Adrenal gland (tissue), 5 donors: ENCODE measurements around the gene ADGRL2.

Experiments used
- POLR2A ChIP-seq, 2 donors: fragments of 450-650 bp; IDR thresholded peaks; one replicate each; pipeline ENCODE4 v1.6.1; 2017; ENCODE audit warnings: antibody characterized with exemption in 2 of 2, mild to moderate bottlenecking in 2 of 2, moderate library complexity in 1 of 2
- TF ChIP-seq, protein P1 (sequence below), 6 experiments: fragments of 450-650 bp in 4 of 6; fragments of 200-600 bp in 2 of 6; sonication (generic) in 1 of 6; IDR thresholded peaks; 1 replicate in 5 of 6; 2 replicates in 1 of 6; pipeline versions ENCODE4 v1.5.1 to v1.8.0; 2016 to 2021; ENCODE audit warnings: antibody characterized with exemption in 6 of 6, mild to moderate bottlenecking in 2 of 6, moderate library complexity in 1 of 6
- donor health status: DM: no; HTN: no; CAD: no.

DNA sequence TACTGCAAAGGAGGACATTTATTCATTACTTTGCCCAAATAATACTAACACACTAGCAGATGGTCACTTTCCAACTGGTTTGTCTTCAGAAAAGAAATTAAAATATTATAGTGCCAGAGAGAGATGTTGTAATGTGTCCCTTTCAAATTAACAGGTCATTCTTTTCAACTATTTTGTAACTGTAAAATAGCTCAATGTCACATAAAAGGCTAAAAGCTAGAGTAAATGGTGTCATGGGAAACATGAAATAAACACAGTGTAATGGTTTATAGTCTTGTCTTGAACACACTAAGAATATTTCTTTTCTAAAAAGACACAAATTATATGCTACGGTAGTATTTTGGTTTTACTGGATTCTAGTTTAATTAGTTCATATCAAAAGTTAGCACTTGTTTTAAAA, 77.8 kb downstream of the ADGRL2 start:
- TF ChIP-seq, protein P1, sequence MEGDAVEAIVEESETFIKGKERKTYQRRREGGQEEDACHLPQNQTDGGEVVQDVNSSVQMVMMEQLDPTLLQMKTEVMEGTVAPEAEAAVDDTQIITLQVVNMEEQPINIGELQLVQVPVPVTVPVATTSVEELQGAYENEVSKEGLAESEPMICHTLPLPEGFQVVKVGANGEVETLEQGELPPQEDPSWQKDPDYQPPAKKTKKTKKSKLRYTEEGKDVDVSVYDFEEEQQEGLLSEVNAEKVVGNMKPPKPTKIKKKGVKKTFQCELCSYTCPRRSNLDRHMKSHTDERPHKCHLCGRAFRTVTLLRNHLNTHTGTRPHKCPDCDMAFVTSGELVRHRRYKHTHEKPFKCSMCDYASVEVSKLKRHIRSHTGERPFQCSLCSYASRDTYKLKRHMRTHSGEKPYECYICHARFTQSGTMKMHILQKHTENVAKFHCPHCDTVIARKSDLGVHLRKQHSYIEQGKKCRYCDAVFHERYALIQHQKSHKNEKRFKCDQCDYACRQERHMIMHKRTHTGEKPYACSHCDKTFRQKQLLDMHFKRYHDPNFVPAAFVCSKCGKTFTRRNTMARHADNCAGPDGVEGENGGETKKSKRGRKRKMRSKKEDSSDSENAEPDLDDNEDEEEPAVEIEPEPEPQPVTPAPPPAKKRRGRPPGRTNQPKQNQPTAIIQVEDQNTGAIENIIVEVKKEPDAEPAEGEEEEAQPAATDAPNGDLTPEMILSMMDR (IDR thresholded peaks at IDR 0.05), result no peak
- TF ChIP-seq POLR2A (IDR thresholded peaks at IDR 0.05), result no peak
